Measurements from ENCODE around the gene PATL2. TPM values are rescaled to one million over a fixed set of nuclear protein-coding genes. Genes with fewer than 3 reads are reported as not detected.
"Not testable (repeated sequence)": the region's sequence is repeated elsewhere in the genome, so short reads cannot be mapped to it uniquely, and the experiment has no call there.

The PATL2 gene
- total RNA-seq, 1 donor from 2014 or later, result 0.40 TPM

- peaks cover 7% of the 10 kb centered on the region for H3K36me3 Mint-ChIP-seq (ENCODE audit: unreplicated experiment)
- H3K27me3 Mint-ChIP-seq (ENCODE audit: unreplicated experiment), result peaks cover 19% of the 10 kb centered on the region
- no peak for DNase-seq (ENCODE audit: extremely low spot score, unreplicated experiment)
- H3K9me3 Mint-ChIP-seq (ENCODE audit: unreplicated experiment), result peaks cover 21% of the 10 kb centered on the region
- H3K4me1 Mint-ChIP-seq (ENCODE audit: unreplicated experiment), result peaks cover 9% of the 10 kb centered on the region
- no peak overlapping the region for H3K4me3 Mint-ChIP-seq (ENCODE audit: unreplicated experiment)
- no peak overlapping the region for H3K27ac Mint-ChIP-seq (ENCODE audit: unreplicated experiment)
- no peak for TF ChIP-seq CTCF (IDR thresholded peaks at IDR 0.05)
These were observed 4.0 kb downstream of the PATL2 start for GRCh38 chr15:44706946-44707636.

- peaks cover 23% of the 10 kb centered on the region for H3K27me3 Mint-ChIP-seq (ENCODE audit: unreplicated experiment)
- H3K27ac Mint-ChIP-seq (ENCODE audit: unreplicated experiment), result no peak overlapping the region
- peaks cover 26% of the 10 kb centered on the region for H3K9me3 Mint-ChIP-seq (ENCODE audit: unreplicated experiment)
- H3K36me3 Mint-ChIP-seq (ENCODE audit: unreplicated experiment), result peaks cover 7% of the 10 kb centered on the region
- no peak for TF ChIP-seq CTCF (IDR thresholded peaks at IDR 0.05)
- peaks cover 9% of the 10 kb centered on the region for H3K4me1 Mint-ChIP-seq (ENCODE audit: unreplicated experiment)
- no peak for DNase-seq (ENCODE audit: extremely low spot score, unreplicated experiment)
- no peak overlapping the region for H3K4me3 Mint-ChIP-seq (ENCODE audit: unreplicated experiment)
These were observed 4.7 kb downstream of the PATL2 start for GRCh38 chr15:44706401-44706800.

- H3K4me1 Mint-ChIP-seq (ENCODE audit: unreplicated experiment), result peaks cover 9% of the 10 kb centered on the region
- H3K27ac Mint-ChIP-seq (ENCODE audit: unreplicated experiment), result no peak overlapping the region
- DNase-seq (ENCODE audit: extremely low spot score, unreplicated experiment), result no peak
- H3K27me3 Mint-ChIP-seq (ENCODE audit: unreplicated experiment), result peaks cover 28% of the 10 kb centered on the region
- no peak for TF ChIP-seq CTCF (IDR thresholded peaks at IDR 0.05)
- peaks cover 26% of the 10 kb centered on the region for H3K9me3 Mint-ChIP-seq (ENCODE audit: unreplicated experiment)
- H3K36me3 Mint-ChIP-seq (ENCODE audit: unreplicated experiment), result peaks cover 7% of the 10 kb centered on the region
- H3K4me3 Mint-ChIP-seq (ENCODE audit: unreplicated experiment), result no peak overlapping the region
These were observed 5.1 kb downstream of the PATL2 start for GRCh38 chr15:44705986-44706385.

GRCh38 chr15:44700676-44701075, 10.4 kb downstream of the PATL2 start:
- H3K9me3 Mint-ChIP-seq (ENCODE audit: unreplicated experiment), result peaks cover 37% of the 10 kb centered on the region
- not testable (repeated sequence) for H3K4me1 Mint-ChIP-seq (ENCODE audit: unreplicated experiment); DNase-seq (ENCODE audit: extremely low spot score, unreplicated experiment); H3K4me3 Mint-ChIP-seq (ENCODE audit: unreplicated experiment); H3K36me3 Mint-ChIP-seq (ENCODE audit: unreplicated experiment); H3K27ac Mint-ChIP-seq (ENCODE audit: unreplicated experiment)
- H3K27me3 Mint-ChIP-seq (ENCODE audit: unreplicated experiment), result peaks cover 68% of the 10 kb centered on the region

GRCh38 chr15:44698641-44699040, 12.5 kb downstream of the PATL2 start:
- no peak overlapping the region for H3K4me3 Mint-ChIP-seq (ENCODE audit: unreplicated experiment)
- peaks cover 77% of the 10 kb centered on the region for H3K27me3 Mint-ChIP-seq (ENCODE audit: unreplicated experiment)
- no peak overlapping the region for H3K27ac Mint-ChIP-seq (ENCODE audit: unreplicated experiment)
- H3K4me1 Mint-ChIP-seq (ENCODE audit: unreplicated experiment), result no peaks in the 10 kb centered on the region
- no peak for DNase-seq (ENCODE audit: extremely low spot score, unreplicated experiment)
- H3K36me3 Mint-ChIP-seq (ENCODE audit: unreplicated experiment), result peaks cover 7% of the 10 kb centered on the region
- TF ChIP-seq CTCF (IDR thresholded peaks at IDR 0.05), result no peak
- peaks cover 29% of the 10 kb centered on the region for H3K9me3 Mint-ChIP-seq (ENCODE audit: unreplicated experiment)
